ENCODE results near the gene PBX3. TPM values are rescaled to one million over a fixed set of nuclear protein-coding genes. Genes with fewer than 3 reads are reported as not detected.

PBX3 gene
- total RNA-seq, 1 experiment from 2014 or later: 46.0 TPM

- Mint-ChIP-seq H3K36me3 (ENCODE audit: insufficient read depth in 1 of 3, low read depth in 3 of 3) (peaks cover 0 to 6% (median 5%) of the 10 kb centered on the region in 3 experiments; a peak in 5 of 7 replicates), H3K27me3 (ENCODE audit: low read depth) (no peaks in the 10 kb centered on the region), H3K9me3 (no peaks in the 10 kb centered on the region), H3K27ac (no peak overlapping the region), H3K4me3 (no peak overlapping the region), H3K4me1 (peaks cover 9 to 13% of the 10 kb centered on the region in 2 experiments)
- Histone ChIP-seq H4K8ac (replicated peaks; ENCODE audit: insufficient read length, low read depth, low read length) (no peak overlapping the region), H3K9ac (ENCODE audit: extremely low read depth, insufficient read length, low read length) (no peak overlapping the region), H2BK15ac (ENCODE audit: low read depth, low read length) (no peak overlapping the region), H3K4me2 (ENCODE audit: insufficient read depth, insufficient read length, low read length) (no peak overlapping the region), H4K5ac (ENCODE audit: insufficient read length, low read depth, low read length) (no peak overlapping the region), H3K56ac (ENCODE audit: insufficient read length, low read depth, low read length) (no peak overlapping the region), H3K79me2 (ENCODE audit: insufficient read depth, low read length) (no peaks in the 10 kb centered on the region), H3K23me2 (ENCODE audit: insufficient read length, low read depth, low read length, poor library complexity, severe bottlenecking) (no peaks in the 10 kb centered on the region), H2BK12ac (ENCODE audit: insufficient read length, low read depth, low read length) (no peak overlapping the region), H2BK5ac (ENCODE audit: insufficient read length, low read length) (no peak overlapping the region), H2AFZ (ENCODE audit: low read length) (no peak overlapping the region), H4K91ac (ENCODE audit: insufficient read length, low read depth, low read length) (no peak overlapping the region), H2BK20ac (ENCODE audit: low read depth, low read length, poor library complexity, severe bottlenecking) (no peak overlapping the region), H3K14ac (ENCODE audit: insufficient read depth, low read length) (no peak overlapping the region), H3K27me3 (ENCODE audit: insufficient read depth, low read length) (no peaks in the 10 kb centered on the region), H3K4me1 (ENCODE audit: insufficient read depth, low read length) (no peaks in the 10 kb centered on the region), H3K79me1 (ENCODE audit: insufficient read depth, low read depth, low read length, poor library complexity, severe bottlenecking) (no peaks in the 10 kb centered on the region), H2BK120ac (ENCODE audit: low read depth, low read length, poor library complexity, severe bottlenecking) (no peak overlapping the region), H3K9me3 (ENCODE audit: control insufficient read depth, low read depth, low read length) (no peaks in the 10 kb centered on the region), H4K20me1 (ENCODE audit: control insufficient read depth, insufficient read depth, insufficient read length) (no peaks in the 10 kb centered on the region), H3T11ph (ENCODE audit: low read length) (no peak overlapping the region), H3K27ac (ENCODE audit: insufficient read length, low read depth, low read length) (no peak overlapping the region), H3K4ac (ENCODE audit: low read depth, low read length) (no peak overlapping the region), H3K23ac (ENCODE audit: insufficient read length, low read depth, low read length) (no peak overlapping the region), H3K18ac (ENCODE audit: insufficient read length, low read depth, low read length) (no peak overlapping the region), H2AK5ac (ENCODE audit: insufficient read length, low read length) (no peak overlapping the region)
- TF ChIP-seq CTCF (conservative IDR thresholded peaks at IDR 0.05): no peak
- no peak for DNase-seq
- no CpG with 5 or more reads among the region's 1 CpG for WGBS (ENCODE audit: extremely low coverage, insufficient read length, low lambda C conversion rate)
Observed at GRCh38 chr9:125922854-125923253, 175.7 kb downstream of the PBX3 start.
